Calu3 (cell line): ENCODE data around the gene RNF19B. TPM values are rescaled to one million over a fixed set of nuclear protein-coding genes. Genes with fewer than 3 reads are reported as not detected.
A peak's percentile ranks its signal among the peaks of the same experiment; 100 is the strongest.

Source experiments
- BruUV-seq: library from RNA; stranded (reverse); fragments of 400-500 nt; replicated peaks from 2 replicates; lab custom pipeline; 2021; lab: Mats Ljungman, UMichigan
- CTCF ChIA-PET: fragments of 300-600 bp; sonication (Branson Sonifier 250); formaldehyde crosslinking; loops from one replicate; lab custom pipeline; 2022; ENCODE audit warnings: antibody characterized with exemption; lab: Charles Lee
- DNase-seq: peaks from one replicate; pipeline ENCODE4 v3.0.0; 2022
- H3K27ac Mint-ChIP-seq: one replicate; pipeline ENCODE4 v1.8.0; 2022; ENCODE audit warnings: mixed read lengths; ENCODE audit not compliant: unreplicated experiment
- H3K27me3 Mint-ChIP-seq: one replicate; pipeline ENCODE4 v1.8.0; 2022; ENCODE audit warnings: mixed read lengths; ENCODE audit not compliant: unreplicated experiment
- H3K36me3 Mint-ChIP-seq: one replicate; pipeline ENCODE4 v1.8.0; 2022; ENCODE audit warnings: mild to moderate bottlenecking, moderate library complexity, mixed read lengths; ENCODE audit not compliant: insufficient read depth, unreplicated experiment
- H3K4me1 Mint-ChIP-seq: one replicate; pipeline ENCODE4 v1.8.0; 2022; ENCODE audit warnings: mild to moderate bottlenecking, low read depth, mixed read lengths; ENCODE audit not compliant: unreplicated experiment
- H3K4me3 Mint-ChIP-seq: one replicate; pipeline ENCODE4 v1.8.0; 2022; ENCODE audit warnings: mild to moderate bottlenecking, low read depth, moderate library complexity, mixed read lengths; ENCODE audit not compliant: unreplicated experiment
- H3K9me3 Mint-ChIP-seq: one replicate; pipeline ENCODE4 v1.8.0; 2022; ENCODE audit warnings: low read depth, mixed read lengths; ENCODE audit not compliant: unreplicated experiment
- CTCF ChIP-seq: fragments of 200-600 bp; IDR thresholded peaks from one replicate; pipeline ENCODE4 v1.8.0; 2022; ENCODE audit warnings: antibody characterized with exemption; ENCODE audit not compliant: unreplicated experiment
- intact Hi-C: fragments of 100-400 bp; cut with micrococcal nuclease; formaldehyde crosslinking; loops from one replicate; pipeline ENCODE4 v1.10.0; 2022; ENCODE audit not compliant: unreplicated experiment
- total RNA-seq: library from RNA; stranded (reverse); gene quantifications from 2 replicates; pipeline ENCODE4 v1.2.3, GENCODE V29; 2022

RNF19B gene
- total RNA-seq, 1 experiment from 2014 or later: 21.5 TPM

GRCh38 chr1:32898958-32899357 lies 65.7 kb downstream of the RNF19B start:
- Mint-ChIP-seq H3K27me3 (no peaks in the 10 kb centered on the region), H3K4me1 (peaks cover 7% of the 10 kb centered on the region), H3K27ac (no peak overlapping the region), H3K4me3 (no peak overlapping the region), H3K9me3 (no peaks in the 10 kb centered on the region), H3K36me3 (peaks cover 34% of the 10 kb centered on the region)
- intact Hi-C loops: no loop called here
- DNase-seq: no peak
- BruUV-seq: TSS peak; percentile 29
- no peak for TF ChIP-seq CTCF
- CTCF ChIA-PET: interaction anchor here (0.6 to 1.4 kb wide), 2 partner anchors 184 to 379 kb away, joined by 3 to 4 read pairs; no protein-coding TSS in a partner anchor

GRCh38 chr1:32898056-32898455 lies 66.6 kb downstream of the RNF19B start:
- no peak for TF ChIP-seq CTCF
- H3K9me3 Mint-ChIP-seq: no peaks in the 10 kb centered on the region
- H3K27ac Mint-ChIP-seq: no peak overlapping the region
- CTCF ChIA-PET: interaction anchor here (1.4 kb wide), 1 partner anchor 185 kb away, joined by 4 read pairs; no protein-coding TSS in a partner anchor
- H3K27me3 Mint-ChIP-seq: peaks cover 7% of the 10 kb centered on the region
- no peak for DNase-seq
- peaks cover 6% of the 10 kb centered on the region for H3K4me1 Mint-ChIP-seq
- BruUV-seq: no TSS peak
- H3K36me3 Mint-ChIP-seq: peaks cover 43% of the 10 kb centered on the region
- intact Hi-C loops: no loop called here
- H3K4me3 Mint-ChIP-seq: no peak overlapping the region

GRCh38 chr1:32897082-32898049 lies 67.2 kb downstream of the RNF19B start:
- CTCF ChIA-PET: interaction anchor here (0.6 to 1.0 kb wide), 2 partner anchors 10 to 134 kb away, joined by 3 to 4 read pairs; no protein-coding TSS in a partner anchor
- Mint-ChIP-seq H3K36me3 (peaks cover 45% of the 10 kb centered on the region), H3K4me3 (no peak overlapping the region), H3K4me1 (peaks cover 11% of the 10 kb centered on the region), H3K27me3 (peaks cover 14% of the 10 kb centered on the region), H3K9me3 (no peaks in the 10 kb centered on the region), H3K27ac (no peak overlapping the region)
- DNase-seq: no peak
- no TSS peak for BruUV-seq
- intact Hi-C loops: no loop called here
- TF ChIP-seq CTCF: no peak

- peaks cover 16% of the 10 kb centered on the region for H3K4me1 Mint-ChIP-seq
- BruUV-seq: no TSS peak
- no peak for DNase-seq
- intact Hi-C loops: no loop called here
- H3K27ac Mint-ChIP-seq: no peak overlapping the region
- H3K4me3 Mint-ChIP-seq: no peak overlapping the region
- H3K36me3 Mint-ChIP-seq: peaks cover 41% of the 10 kb centered on the region
- peaks cover 23% of the 10 kb centered on the region for H3K27me3 Mint-ChIP-seq
- no peak for TF ChIP-seq CTCF
- H3K9me3 Mint-ChIP-seq: no peaks in the 10 kb centered on the region
- CTCF ChIA-PET: no interaction called here
Measured at GRCh38 chr1:32896451-32896850, 68.2 kb downstream of the RNF19B start.
